G401 (cell line): ENCODE results near the gene STING1. TPM values are rescaled to one million over a fixed set of nuclear protein-coding genes. Genes with fewer than 3 reads are reported as not detected.
"Not testable (repeated sequence)": the region's sequence is repeated elsewhere in the genome, so short reads cannot be mapped to it uniquely, and the experiment has no call there.

ENCODE experiments used
- DNase-seq: peaks from one replicate; pipeline ENCODE4 v3.0.0-alpha.2; 2015; ENCODE audit warnings: low spot score
- in situ Hi-C: cut with HindIII; loops from 2 replicates; pipeline ENCODE4 v1.10.0; 2016; ENCODE audit warnings: low sequenced_read_pairs, mixed read lengths
- total RNA-seq: library from RNA; depleted of rRNA; stranded (reverse); fragments of >200 nt; shearing (Covaris generic); gene quantifications from 2 replicates; pipeline ENCODE4 v1.2.3, GENCODE V29; 2014; rRNA removed

STING1 gene
- total RNA-seq, 1 experiment from 2014 or later, result 49.2 TPM

- in situ Hi-C loops, result no loop called here
- no peak for DNase-seq
These were observed 31.4 kb downstream of the STING1 start for GRCh38 chr5:139451176-139451575.

DNA sequence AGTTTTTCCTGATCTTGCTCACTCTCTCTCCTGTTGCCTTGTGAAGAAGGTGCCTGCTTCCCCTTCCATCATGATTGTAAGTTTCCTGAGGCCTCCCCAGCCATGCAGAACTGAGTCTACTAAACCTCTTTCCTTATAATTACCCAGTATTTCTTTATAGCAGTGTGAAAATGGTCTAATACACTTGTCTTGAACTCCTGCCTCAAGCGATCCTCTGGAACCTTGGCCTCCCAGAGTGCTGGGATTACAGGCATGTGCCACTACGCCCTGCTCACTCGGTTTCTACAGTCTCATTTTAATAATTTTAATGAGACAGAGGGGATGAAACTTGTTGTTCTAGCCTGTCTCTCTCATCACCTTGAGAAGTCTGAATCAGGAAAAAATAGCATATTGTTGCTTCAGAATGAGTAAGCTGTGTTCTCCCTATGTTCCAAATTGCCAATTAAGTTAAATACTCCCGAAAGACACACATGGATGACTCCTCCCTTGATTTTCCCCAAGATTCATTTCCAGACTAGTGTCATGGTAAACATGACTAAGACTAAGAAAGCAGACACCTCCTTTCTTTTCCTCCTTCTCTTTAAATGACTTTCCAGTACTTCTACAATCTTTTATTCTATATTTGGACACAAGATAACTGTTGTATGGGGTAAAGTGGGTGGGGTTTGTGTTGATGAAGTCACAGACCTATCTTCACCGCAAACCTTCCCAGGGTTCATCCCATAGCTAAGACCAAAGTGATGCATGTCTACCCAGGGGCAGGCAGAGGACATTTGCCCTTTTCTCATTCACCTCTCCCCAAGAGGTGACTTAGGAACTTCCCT lies 35.4 kb downstream of the STING1 start:
- DNase-seq, result no peak
- in situ Hi-C loops, result no loop called here

GRCh38 chr5:139445325-139446170 lies 37.0 kb downstream of the STING1 start:
- in situ Hi-C loops, result no loop called here
- no peak for DNase-seq

DNA sequence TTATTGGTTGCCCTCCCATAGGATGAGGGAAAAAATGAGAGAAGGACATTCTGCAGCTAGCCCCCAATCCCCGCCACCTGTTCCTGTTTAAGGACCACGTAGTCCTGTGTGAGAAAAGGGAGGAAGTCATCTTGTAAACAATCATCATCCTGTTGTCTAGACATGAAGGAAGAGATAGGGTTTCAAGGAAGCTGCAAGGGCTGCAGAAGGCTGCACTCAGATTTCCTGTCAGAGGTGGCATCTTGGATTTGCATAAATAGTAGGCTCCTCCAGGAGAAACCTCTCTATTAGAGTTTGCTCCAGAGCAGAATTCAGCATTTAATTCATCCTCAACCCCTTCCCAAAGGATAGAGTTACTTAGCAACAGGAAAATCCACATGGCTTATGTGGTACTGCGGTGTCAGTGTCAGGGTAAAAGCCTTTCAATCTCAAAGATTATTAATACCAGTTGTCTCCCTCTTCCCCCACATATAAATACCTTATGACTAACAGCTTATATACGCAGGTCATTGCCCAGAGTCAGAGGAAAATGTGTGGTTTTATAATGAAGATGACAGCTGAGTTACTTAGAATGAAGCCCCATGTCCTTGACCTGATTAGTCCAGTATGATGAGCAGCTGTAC lies 38.6 kb downstream of the STING1 start:
- DNase-seq, result no peak
- in situ Hi-C loops, result no loop called here

DNA sequence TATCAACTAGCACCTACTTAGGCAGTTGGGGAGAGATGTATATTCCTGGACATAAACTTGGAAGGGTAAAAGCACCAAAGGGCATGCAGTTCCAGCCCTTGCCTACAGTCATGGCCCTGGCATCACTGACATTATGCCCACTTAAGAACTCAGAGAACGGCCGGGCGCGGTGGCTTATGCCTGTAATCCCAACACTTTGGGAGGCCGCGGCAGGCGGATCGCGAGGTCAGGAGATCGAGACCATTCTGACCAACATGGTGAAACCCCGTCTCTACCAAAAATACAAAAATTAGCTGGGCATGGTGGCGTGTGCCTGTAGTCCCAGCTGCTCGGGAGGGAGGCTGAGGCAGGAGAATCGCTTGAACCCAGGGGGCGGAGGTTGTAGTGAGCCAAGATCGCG lies 42.1 kb downstream of the STING1 start:
- DNase-seq, in situ Hi-C loops: not testable (repeated sequence)

DNA sequence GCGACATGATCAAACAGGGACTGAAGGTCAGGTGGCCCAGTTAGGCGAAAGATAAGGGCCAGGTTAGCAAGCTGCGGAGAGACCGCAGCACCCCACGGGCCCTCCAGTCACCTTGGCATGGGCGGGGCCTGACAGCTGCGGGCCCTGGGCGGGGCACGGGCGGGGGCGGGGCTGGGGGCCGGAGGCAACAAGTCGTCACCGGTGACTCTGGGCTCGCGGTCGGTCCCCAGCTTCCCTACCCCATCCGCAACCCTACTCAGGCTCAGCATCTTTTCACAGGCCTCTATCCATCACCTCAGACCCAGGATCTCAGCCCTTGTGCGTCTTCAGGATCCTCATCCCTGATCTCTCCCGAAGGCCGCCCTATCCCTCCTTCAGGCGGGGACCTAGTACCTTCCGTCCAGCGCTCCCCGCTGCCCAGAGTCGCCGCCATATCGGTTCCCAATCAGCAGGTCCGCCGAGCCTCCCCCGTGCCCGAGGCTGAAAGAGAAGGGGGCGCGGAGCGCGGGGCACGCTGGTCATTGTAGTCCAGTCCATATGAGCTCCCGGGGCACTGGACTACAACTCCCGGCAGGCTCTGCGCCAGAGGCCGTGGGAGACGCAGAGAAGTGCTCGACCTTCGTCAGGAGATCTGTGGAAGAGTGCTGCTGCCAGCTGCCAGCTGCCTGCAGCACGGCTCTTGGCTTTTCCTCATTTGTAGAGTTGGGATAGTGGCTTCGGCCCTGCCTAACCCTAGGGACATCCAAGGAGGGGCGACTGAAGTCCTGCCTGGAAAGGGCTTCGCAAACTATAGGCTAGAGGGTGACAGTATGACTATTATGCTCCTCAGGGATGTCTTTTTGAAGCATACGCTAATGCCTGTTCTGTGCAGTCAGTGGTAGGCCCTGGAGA lies 43.3 kb downstream of the STING1 start, which contains the start of gene DNAJC18:
Gene DNAJC18, minus strand, starts transcription at position 513 of the 891 bp plus-strand sequence. Its CDS starts 80 bp downstream, at position 433.
- in situ Hi-C loops, result no loop called here
- peak; percentile 96 for DNase-seq

- peak; percentile 41 for DNase-seq
- in situ Hi-C loops, result no loop called here
These were observed 43.9 kb downstream of the STING1 start for GRCh38 chr5:139438707-139439012.

DNA sequence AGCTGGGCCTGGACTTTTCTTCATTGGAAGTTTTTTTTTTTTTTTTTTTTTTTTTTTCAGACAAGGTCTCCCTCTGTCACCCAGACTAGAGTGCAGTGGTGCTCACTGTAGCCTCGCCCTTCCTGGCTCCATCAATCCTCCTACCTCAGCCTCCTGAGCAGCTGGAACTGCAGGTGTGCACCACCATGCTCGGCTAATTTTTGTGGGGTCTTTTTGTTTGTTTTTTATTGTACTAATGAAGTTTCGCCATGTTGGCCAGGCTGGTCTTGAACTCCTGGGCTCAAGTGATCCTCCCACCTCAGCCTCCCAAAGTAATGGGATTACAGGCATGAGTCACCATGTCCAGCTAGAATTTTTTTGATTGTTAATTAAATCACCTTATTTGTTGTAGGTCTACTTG lies 46.9 kb downstream of the STING1 start:
- in situ Hi-C loops, result no loop called here
- DNase-seq, result no peak

DNA sequence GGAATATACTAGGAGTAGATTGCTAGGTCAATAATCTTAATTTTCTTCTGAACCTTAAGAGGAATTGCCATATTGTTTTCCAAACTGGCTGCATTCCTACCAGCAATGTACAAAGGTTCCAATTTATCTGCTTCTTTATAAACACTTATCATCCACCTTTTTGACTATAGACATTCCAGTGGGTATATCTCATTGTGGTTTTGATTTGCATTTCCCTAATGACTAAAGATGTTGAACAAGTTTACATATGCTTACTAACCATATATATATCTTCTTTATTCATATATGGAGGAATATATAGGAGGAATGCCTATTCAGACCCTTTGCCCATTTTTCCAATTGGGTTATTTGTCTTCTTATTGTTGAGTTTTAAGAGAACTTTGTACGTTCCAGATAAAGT lies 50.9 kb downstream of the STING1 start:
- DNase-seq, result no peak
- in situ Hi-C loops, result no loop called here

DNA sequence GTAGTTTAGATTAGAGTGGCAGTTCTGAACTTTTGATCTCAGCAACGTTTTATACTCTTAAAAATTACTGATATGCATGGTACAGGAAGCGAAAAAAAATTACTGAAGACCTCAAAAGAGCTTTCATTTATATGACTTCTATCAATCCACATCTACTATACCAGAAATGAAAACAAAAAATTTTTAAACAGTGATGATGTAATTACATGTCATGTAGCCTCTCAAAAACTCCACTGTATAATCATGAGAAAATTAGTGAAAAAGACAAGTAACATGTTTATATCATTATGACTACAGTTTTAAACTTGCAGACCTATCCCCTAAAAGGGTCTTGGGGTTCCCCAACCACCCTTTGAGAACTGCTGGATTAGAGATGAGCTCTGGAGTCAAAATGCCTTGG lies 52.5 kb downstream of the STING1 start:
- no peak for DNase-seq
- in situ Hi-C loops, result no loop called here

DNA sequence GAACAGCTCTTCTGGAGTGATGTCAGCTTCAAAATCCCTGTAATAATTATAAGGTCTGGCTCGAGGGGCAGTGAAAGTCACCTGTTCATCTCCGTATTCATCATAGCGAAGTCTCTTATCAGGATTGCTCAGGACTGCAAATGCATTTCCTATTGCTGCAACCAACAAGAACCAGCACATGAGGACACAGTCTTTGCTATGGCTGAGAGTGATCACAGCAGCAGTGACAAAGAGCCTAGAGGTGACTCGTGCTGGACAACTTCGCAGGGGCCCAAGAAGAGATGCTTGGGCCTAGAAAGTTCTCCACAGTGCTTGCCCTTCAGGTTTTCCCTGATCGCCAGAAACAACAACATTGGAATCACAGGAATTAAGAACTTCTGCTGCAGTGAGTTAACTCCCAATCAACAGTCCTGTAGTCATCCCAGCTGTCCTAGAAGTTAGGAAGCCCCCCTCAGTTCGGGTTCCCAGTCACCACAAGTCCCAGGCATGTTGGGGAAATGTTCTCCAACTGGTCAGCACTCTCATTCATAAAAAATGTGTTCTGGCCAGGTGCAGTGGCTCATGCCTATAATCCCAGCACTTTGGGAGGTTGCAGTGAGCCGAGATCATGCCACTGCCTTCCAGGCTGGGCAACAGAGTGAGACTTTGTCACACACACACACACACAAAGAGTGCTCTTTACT lies 56.2 kb downstream of the STING1 start:
- no peak for DNase-seq
- in situ Hi-C loops, result no loop called here

Other genes with a start within 250 kb of the STING1 start
- gene MATR3, start 189.0 kb downstream of the STING1 start, total RNA-seq, result 251 and 346 TPM in 2 replicates
- 70.2 and 79.6 TPM in 2 replicates for gene PAIP2, start 140.9 kb downstream of the STING1 start, total RNA-seq
- not detected in 2 replicates for gene SLC23A1, start 99.5 kb downstream of the STING1 start, total RNA-seq
- gene MZB1, start 92.8 kb downstream of the STING1 start, total RNA-seq, result not detected in 2 replicates
- gene PROB1, start 87.7 kb downstream of the STING1 start, total RNA-seq, result 0.55 and 0.78 TPM in 2 replicates
- 10.6 and 24.7 TPM in 2 replicates for gene SPATA24, start 78.7 kb downstream of the STING1 start, total RNA-seq
- gene DNAJC18, start 43.2 kb downstream of the STING1 start, total RNA-seq, result 4.1 and 18.8 TPM in 2 replicates
- gene ECSCR, start 20.0 kb downstream of the STING1 start, total RNA-seq, result 2.0 and 6.3 TPM in 2 replicates
- not detected in 2 replicates for gene SMIM33, start 11.8 kb downstream of the STING1 start, total RNA-seq
- gene UBE2D2, start 78.6 kb upstream of the STING1 start, total RNA-seq, result 134 and 140 TPM in 2 replicates
- gene CXXC5, start 165.6 kb upstream of the STING1 start, total RNA-seq, result 280 and 322 TPM in 2 replicates